ENCODE results near the gene PARP2. TPM values are rescaled to one million over a fixed set of nuclear protein-coding genes. Genes with fewer than 3 reads are reported as not detected.

The PARP2 gene
- total and polyA plus RNA-seq, 9 of the 15 experiments (the other 6 are each of a cell fraction or from before 2014, with no cell fraction given): 19.7 to 50.5 (median 29.9) TPM

DNA sequence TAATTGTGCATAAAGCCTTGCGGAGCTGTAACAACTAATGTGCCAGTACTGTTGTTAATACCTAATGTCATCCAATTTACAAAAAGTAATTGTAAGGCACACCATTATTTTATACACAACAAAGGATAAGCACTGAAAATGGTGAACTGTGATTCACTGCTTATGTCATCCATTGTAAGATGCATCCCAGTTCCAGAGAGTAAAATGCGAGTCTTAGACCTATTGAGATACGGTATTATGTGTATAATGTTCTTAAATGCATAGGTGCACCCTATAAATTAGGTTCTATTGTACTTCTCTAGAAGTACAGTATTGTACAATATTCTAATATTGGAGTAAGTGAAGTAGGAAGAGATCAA lies 406 bp downstream of the PARP2 start:
- 0% methylated on average over 3 of the region's 3 CpGs for WGBS (ENCODE audit: insufficient coverage, low coverage, missing lambda C conversion rate)
- no peaks in the 10 kb centered on the region for H3K27me3 ChIP-seq (ENCODE audit: control insufficient read depth in 2 of 2, insufficient read depth in 2 of 2, low read length in 2 of 2)
- H2AFZ ChIP-seq (ENCODE audit: low read depth, low read length): peak overlapping the region; percentile 94
- intact Hi-C loops (cut with micrococcal nuclease) (loop anchor here (1.0 to 5.0 kb wide), 4 partner anchors 14 to 338 kb away; partner anchors contain the start of genes RNASE4 and TEP1), in situ Hi-C loops (cut with MboI) (no loop called here)
- no peaks in the 10 kb centered on the region for H4K20me1 ChIP-seq (replicated peaks; ENCODE audit: control insufficient read depth, insufficient read depth, low read length)
- peak overlapping the region; percentile 86 for H3K27ac ChIP-seq (ENCODE audit: extremely low read depth, low read depth, low read length)
- H3K4me3 ChIP-seq: peak overlapping the region; percentile 68
- H3K36me3 ChIP-seq (ENCODE audit: control insufficient read depth, insufficient read depth, low read length): peaks cover 28% of the 10 kb centered on the region
- peaks cover 0 to 4% of the 10 kb centered on the region in 2 experiments; a peak in 2 of 5 replicates for H3K4me1 ChIP-seq (replicated peaks in 1 of 2; ENCODE audit: control insufficient read depth in 2 of 2, insufficient read depth in 2 of 2, low read length in 2 of 2)
- peak overlapping the region; percentile 89 to 95 for H3K9ac ChIP-seq (ENCODE audit: insufficient read depth in 1 of 2, low read depth in 2 of 2, low read length in 2 of 2)
- peak overlapping the region; percentile 82 for H3K4me2 ChIP-seq (ENCODE audit: insufficient read depth, low read length)
- H3K79me2 ChIP-seq (ENCODE audit: control insufficient read depth, insufficient read depth, low read length): peaks cover 16% of the 10 kb centered on the region
- DNase-seq (ENCODE audit: extremely low read depth in 1 of 4, low spot score in 3 of 4) (peak in 1 of 4 experiments; percentile 25), FAIRE-seq (no peak), ATAC-seq (no peak)
- ChIA-PET CTCF (ENCODE audit: low intra/inter-chr PET ratio) (interaction anchor here (0.6 kb wide), 1 partner anchor 265 kb away, joined by 4 read pairs; no protein-coding TSS in a partner anchor), POLR2A (interaction anchor here (0.6 to 2.8 kb wide), 7 partner anchors 10 to 126 kb away, joined by 3 to 19 read pairs (median 10); partner anchors contain the start of genes APEX1, OSGEP, PIP4P1 and PNP)
- BruUV-seq (replicated peaks): TSS peak; percentile 68
- no peaks in the 10 kb centered on the region for H3K9me1 ChIP-seq (ENCODE audit: control insufficient read depth, insufficient read depth, low read length)
- no peaks in the 10 kb centered on the region for H3K9me3 ChIP-seq (replicated peaks; ENCODE audit: control insufficient read depth, insufficient read depth, low read depth, low read length)
- TF ChIP-seq NFE2L1 (tag; IDR thresholded peaks at IDR 0.05; ENCODE audit: borderline replicate concordance, low read depth) (no peak), CEBPG (CRISPR knock-in tag; IDR thresholded peaks at IDR 0.05) (no peak), CEBPG (tag; conservative IDR thresholded peaks at IDR 0.05 in 1 of 2, IDR thresholded peaks at IDR 0.05 in 1 of 2) (0 out of 4 replicates have a peak, but pooled peaks of 1 of the 2 experiments have one; percentile 34), SMARCA4 (IDR thresholded peaks at IDR 0.05) (0 out of 2 replicates have a peak, but pooled peaks have one; percentile 10), FOXK2 (conservative IDR thresholded peaks at IDR 0.05 in 1 of 2, IDR thresholded peaks at IDR 0.05 in 1 of 2; ENCODE audit: low read depth in 2 of 2) (0 out of 4 replicates have a peak, but pooled peaks of 1 of the 2 experiments have one; percentile 4)

DNA sequence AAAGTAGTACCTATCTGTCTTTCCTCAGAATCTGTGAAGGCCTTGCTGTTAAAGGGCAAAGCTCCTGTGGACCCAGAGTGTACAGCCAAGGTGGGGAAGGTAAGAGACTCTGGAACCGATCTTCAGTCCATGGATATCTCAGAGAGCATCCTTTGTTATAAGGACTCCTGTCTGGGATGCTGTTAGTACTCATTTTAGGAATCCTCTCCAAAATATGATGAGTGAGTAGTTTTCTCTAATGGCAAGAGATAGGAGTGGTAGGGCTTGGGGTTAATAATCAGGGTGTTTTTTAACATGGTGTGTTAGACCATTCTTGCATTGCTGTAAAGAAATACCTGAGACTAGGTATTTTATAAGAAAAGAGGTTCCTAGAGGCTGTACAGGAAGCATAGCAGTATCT lies 1.9 kb downstream of the PARP2 start:
- Histone ChIP-seq H4K20me1 (replicated peaks; ENCODE audit: control insufficient read depth, insufficient read depth, low read length) (no peaks in the 10 kb centered on the region), H3K36me3 (ENCODE audit: control insufficient read depth, insufficient read depth, low read length) (peaks cover 37% of the 10 kb centered on the region), H3K9me1 (ENCODE audit: control insufficient read depth, insufficient read depth, low read length) (no peaks in the 10 kb centered on the region), H3K4me3 (no peak overlapping the region), H3K79me2 (ENCODE audit: control insufficient read depth, insufficient read depth, low read length) (peaks cover 16% of the 10 kb centered on the region), H3K4me2 (ENCODE audit: insufficient read depth, low read length) (no peak overlapping the region), H3K27me3 (ENCODE audit: control insufficient read depth in 2 of 2, insufficient read depth in 2 of 2, low read length in 2 of 2) (no peaks in the 10 kb centered on the region), H3K27ac (ENCODE audit: extremely low read depth, low read depth, low read length) (no peak overlapping the region), H3K4me1 (replicated peaks in 1 of 2; ENCODE audit: control insufficient read depth in 2 of 2, insufficient read depth in 2 of 2, low read length in 2 of 2) (peaks cover 0 to 4% of the 10 kb centered on the region in 2 experiments; a peak in 2 of 5 replicates), H3K9me3 (replicated peaks; ENCODE audit: control insufficient read depth, insufficient read depth, low read depth, low read length) (no peaks in the 10 kb centered on the region), H3K9ac (ENCODE audit: insufficient read depth in 1 of 2, low read depth in 2 of 2, low read length in 2 of 2) (no peak overlapping the region), H2AFZ (ENCODE audit: low read depth, low read length) (no peak overlapping the region)
- ATAC-seq: no peak
- CTCF ChIA-PET (ENCODE audit: low intra/inter-chr PET ratio): no interaction called here
- BruUV-seq (replicated peaks): no TSS peak
- no peak for FAIRE-seq
- intact Hi-C loops (cut with micrococcal nuclease): no loop called here
- TF ChIP-seq, protein P1, sequence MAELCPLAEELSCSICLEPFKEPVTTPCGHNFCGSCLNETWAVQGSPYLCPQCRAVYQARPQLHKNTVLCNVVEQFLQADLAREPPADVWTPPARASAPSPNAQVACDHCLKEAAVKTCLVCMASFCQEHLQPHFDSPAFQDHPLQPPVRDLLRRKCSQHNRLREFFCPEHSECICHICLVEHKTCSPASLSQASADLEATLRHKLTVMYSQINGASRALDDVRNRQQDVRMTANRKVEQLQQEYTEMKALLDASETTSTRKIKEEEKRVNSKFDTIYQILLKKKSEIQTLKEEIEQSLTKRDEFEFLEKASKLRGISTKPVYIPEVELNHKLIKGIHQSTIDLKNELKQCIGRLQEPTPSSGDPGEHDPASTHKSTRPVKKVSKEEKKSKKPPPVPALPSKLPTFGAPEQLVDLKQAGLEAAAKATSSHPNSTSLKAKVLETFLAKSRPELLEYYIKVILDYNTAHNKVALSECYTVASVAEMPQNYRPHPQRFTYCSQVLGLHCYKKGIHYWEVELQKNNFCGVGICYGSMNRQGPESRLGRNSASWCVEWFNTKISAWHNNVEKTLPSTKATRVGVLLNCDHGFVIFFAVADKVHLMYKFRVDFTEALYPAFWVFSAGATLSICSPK (IDR thresholded peaks at IDR 0.05; ENCODE audit: borderline replicate concordance): no peak
- TF ChIP-seq XRCC4 (IDR thresholded peaks at IDR 0.05; ENCODE audit: extremely low read depth, insufficient read depth, insufficient read length) (no peak), ZNF316 (IDR thresholded peaks at IDR 0.05) (peak; percentile 28), PURB (CRISPR knock-in tag; IDR thresholded peaks at IDR 0.05; ENCODE audit: low read depth) (no peak), MTF1 (CRISPR knock-in tag; IDR thresholded peaks at IDR 0.05; ENCODE audit: borderline replicate concordance) (no peak)
- TF ChIP-seq, protein P2, sequence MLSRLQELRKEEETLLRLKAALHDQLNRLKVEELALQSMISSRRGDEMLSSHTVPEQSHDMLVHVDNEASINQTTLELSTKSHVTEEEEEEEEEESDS (CRISPR knock-in tag; IDR thresholded peaks at IDR 0.05): no peak
- in situ Hi-C loops (cut with MboI): no loop called here
- WGBS (ENCODE audit: insufficient coverage, low coverage, missing lambda C conversion rate): 83% methylated on average over 1 of the region's 1 CpG
- no peak for DNase-seq (ENCODE audit: extremely low read depth in 1 of 4, low spot score in 3 of 4)
- POLR2A ChIA-PET: no interaction called here

All from K562 (cell line).